ENCODE measurements around the gene MAPK14.
A peak's percentile ranks its signal among the peaks of the same experiment; 100 is the strongest.

Gene MAPK14

GRCh38 chr6:36064770-36065396 lies 37.3 kb downstream of the MAPK14 start:
- TF ChIP-seq JUND (IDR thresholded peaks at IDR 0.05; ENCODE audit: low read depth) = no peak
- DNase-seq (ENCODE audit: low read depth in 1 of 2, low spot score in 1 of 2) = no peak
- in situ Hi-C loops (cut with HindIII; ENCODE audit: low pct_unique_long_range_greater_than_20kb, low sequenced_read_pairs) = no loop called here

- in situ Hi-C loops (cut with HindIII; ENCODE audit: low pct_unique_long_range_greater_than_20kb, low sequenced_read_pairs) = no loop called here
- no peak for DNase-seq (ENCODE audit: low read depth in 1 of 2, low spot score in 1 of 2)
- TF ChIP-seq JUND (IDR thresholded peaks at IDR 0.05; ENCODE audit: low read depth) = no peak
Measured at GRCh38 chr6:36065916-36066315, 38.3 kb downstream of the MAPK14 start.

GRCh38 chr6:36066817-36067216 lies 39.2 kb downstream of the MAPK14 start:
- no peak for DNase-seq (ENCODE audit: low read depth in 1 of 2, low spot score in 1 of 2)
- in situ Hi-C loops (cut with HindIII; ENCODE audit: low pct_unique_long_range_greater_than_20kb, low sequenced_read_pairs) = no loop called here
- TF ChIP-seq JUND (IDR thresholded peaks at IDR 0.05; ENCODE audit: low read depth) = no peak

- in situ Hi-C loops (cut with HindIII; ENCODE audit: low pct_unique_long_range_greater_than_20kb, low sequenced_read_pairs) = no loop called here
- no peak for TF ChIP-seq JUND (IDR thresholded peaks at IDR 0.05; ENCODE audit: low read depth)
- no peak for DNase-seq (ENCODE audit: low read depth in 1 of 2, low spot score in 1 of 2)
Measured at GRCh38 chr6:36067374-36068011, 39.9 kb downstream of the MAPK14 start.

- DNase-seq (ENCODE audit: low read depth in 1 of 2, low spot score in 1 of 2) = no peak
- in situ Hi-C loops (cut with HindIII; ENCODE audit: low pct_unique_long_range_greater_than_20kb, low sequenced_read_pairs) = no loop called here
- TF ChIP-seq JUND (IDR thresholded peaks at IDR 0.05; ENCODE audit: low read depth) = no peak
Measured at GRCh38 chr6:36068012-36068392, 40.4 kb downstream of the MAPK14 start.

- in situ Hi-C loops (cut with HindIII; ENCODE audit: low pct_unique_long_range_greater_than_20kb, low sequenced_read_pairs) = no loop called here
- DNase-seq (ENCODE audit: low read depth in 1 of 2, low spot score in 1 of 2) = no peak
- TF ChIP-seq JUND (IDR thresholded peaks at IDR 0.05; ENCODE audit: low read depth) = no peak
Measured at GRCh38 chr6:36068586-36068985, 41.0 kb downstream of the MAPK14 start.

GRCh38 chr6:36069573-36069972 lies 42.0 kb downstream of the MAPK14 start:
- DNase-seq (ENCODE audit: low read depth in 1 of 2, low spot score in 1 of 2) = no peak
- in situ Hi-C loops (cut with HindIII; ENCODE audit: low pct_unique_long_range_greater_than_20kb, low sequenced_read_pairs) = no loop called here
- no peak for TF ChIP-seq JUND (IDR thresholded peaks at IDR 0.05; ENCODE audit: low read depth)

- in situ Hi-C loops (cut with HindIII; ENCODE audit: low pct_unique_long_range_greater_than_20kb, low sequenced_read_pairs) = no loop called here
- no peak for TF ChIP-seq JUND (IDR thresholded peaks at IDR 0.05; ENCODE audit: low read depth)
Measured at GRCh38 chr6:36070252-36070651, 42.6 kb downstream of the MAPK14 start.

GRCh38 chr6:36071281-36071680 lies 43.7 kb downstream of the MAPK14 start:
- in situ Hi-C loops (cut with HindIII; ENCODE audit: low pct_unique_long_range_greater_than_20kb, low sequenced_read_pairs) = no loop called here
- no peak for TF ChIP-seq JUND (IDR thresholded peaks at IDR 0.05; ENCODE audit: low read depth)
- DNase-seq (ENCODE audit: low read depth in 1 of 2, low spot score in 1 of 2) = no peak

More at GRCh38 chr6:36070252-36070651, 42.6 kb downstream of the MAPK14 start:
- DNase-seq (ENCODE audit: low read depth in 1 of 2, low spot score in 1 of 2) = no peak

- no peak for DNase-seq (ENCODE audit: low read depth in 1 of 2, low spot score in 1 of 2)
- in situ Hi-C loops (cut with HindIII; ENCODE audit: low pct_unique_long_range_greater_than_20kb, low sequenced_read_pairs) = no loop called here
- TF ChIP-seq JUND (IDR thresholded peaks at IDR 0.05; ENCODE audit: low read depth) = no peak
Measured at GRCh38 chr6:36071714-36072113, 44.1 kb downstream of the MAPK14 start.

- TF ChIP-seq JUND (IDR thresholded peaks at IDR 0.05; ENCODE audit: low read depth) = no peak
- DNase-seq (ENCODE audit: low read depth in 1 of 2, low spot score in 1 of 2) = no peak
- in situ Hi-C loops (cut with HindIII; ENCODE audit: low pct_unique_long_range_greater_than_20kb, low sequenced_read_pairs) = no loop called here
Measured at GRCh38 chr6:36072681-36073080, 45.1 kb downstream of the MAPK14 start.

GRCh38 chr6:36073587-36073986 lies 46.0 kb downstream of the MAPK14 start:
- no peak for TF ChIP-seq JUND (IDR thresholded peaks at IDR 0.05; ENCODE audit: low read depth)
- no peak for DNase-seq (ENCODE audit: low read depth in 1 of 2, low spot score in 1 of 2)
- in situ Hi-C loops (cut with HindIII; ENCODE audit: low pct_unique_long_range_greater_than_20kb, low sequenced_read_pairs) = no loop called here

- peak; percentile 31 to 73 for DNase-seq (ENCODE audit: low read depth in 1 of 2, low spot score in 1 of 2)
- TF ChIP-seq JUND (IDR thresholded peaks at IDR 0.05; ENCODE audit: low read depth) = no peak
- in situ Hi-C loops (cut with HindIII; ENCODE audit: low pct_unique_long_range_greater_than_20kb, low sequenced_read_pairs) = no loop called here
Measured at GRCh38 chr6:36075656-36076055, 48.0 kb downstream of the MAPK14 start.

Measured in T47D (cell line).